ENCODE results near the gene PEMT. TPM values are rescaled to one million over a fixed set of nuclear protein-coding genes. Genes with fewer than 3 reads are reported as not detected.
"Not testable (repeated sequence)": the region's sequence is repeated elsewhere in the genome, so short reads cannot be mapped to it uniquely, and the experiment has no call there.

PEMT gene
- total RNA-seq, 1 experiment from 2014 or later = 25.6 TPM

DNA sequence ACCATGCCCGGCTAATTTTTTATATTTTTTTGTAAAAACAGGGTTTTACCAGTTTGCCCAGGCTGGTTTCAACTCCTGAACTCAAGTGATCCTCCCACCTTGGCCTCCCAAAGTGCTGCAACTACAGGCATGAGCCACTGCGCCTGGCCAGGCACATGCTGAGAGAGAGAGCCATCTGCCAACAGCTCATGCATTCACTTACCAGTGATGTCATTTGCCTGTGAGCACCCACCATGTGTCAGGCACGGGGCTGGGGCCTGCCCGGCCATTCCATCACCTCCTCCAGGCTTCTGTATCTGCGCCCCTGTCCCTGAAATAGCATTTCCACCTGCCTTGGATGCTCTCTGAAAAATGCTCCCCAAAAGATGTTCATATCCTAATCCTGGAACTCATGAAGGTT is 43.6 kb upstream of the PEMT start:
- CTCF ChIA-PET = no interaction called here
- H3K27me3 Mint-ChIP-seq (ENCODE audit: unreplicated experiment) = peaks cover 40% of the 10 kb centered on the region

DNA sequence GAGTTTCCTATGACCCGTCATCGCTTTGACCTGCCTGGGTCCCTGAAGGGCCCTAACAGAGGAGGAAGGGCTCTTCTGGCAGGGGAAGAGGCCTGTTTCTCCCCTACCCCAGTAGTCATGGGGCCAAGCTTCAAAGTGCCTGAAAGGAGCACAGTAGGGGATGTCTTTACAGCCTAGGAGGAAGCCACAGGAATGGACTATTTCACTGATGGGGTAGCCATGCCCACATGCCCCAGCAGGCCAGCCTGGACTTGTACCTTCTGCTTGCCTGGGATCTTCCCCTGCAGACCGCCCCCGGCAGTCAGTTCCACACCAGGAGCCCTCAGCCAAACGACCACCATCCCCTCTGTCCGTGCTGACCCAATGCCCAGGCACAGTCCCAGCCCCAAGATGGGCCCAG is 41.8 kb upstream of the PEMT start:
- H3K4me1 Mint-ChIP-seq (ENCODE audit: low read depth, unreplicated experiment) = no peaks in the 10 kb centered on the region
- TF ChIP-seq, protein P1, sequence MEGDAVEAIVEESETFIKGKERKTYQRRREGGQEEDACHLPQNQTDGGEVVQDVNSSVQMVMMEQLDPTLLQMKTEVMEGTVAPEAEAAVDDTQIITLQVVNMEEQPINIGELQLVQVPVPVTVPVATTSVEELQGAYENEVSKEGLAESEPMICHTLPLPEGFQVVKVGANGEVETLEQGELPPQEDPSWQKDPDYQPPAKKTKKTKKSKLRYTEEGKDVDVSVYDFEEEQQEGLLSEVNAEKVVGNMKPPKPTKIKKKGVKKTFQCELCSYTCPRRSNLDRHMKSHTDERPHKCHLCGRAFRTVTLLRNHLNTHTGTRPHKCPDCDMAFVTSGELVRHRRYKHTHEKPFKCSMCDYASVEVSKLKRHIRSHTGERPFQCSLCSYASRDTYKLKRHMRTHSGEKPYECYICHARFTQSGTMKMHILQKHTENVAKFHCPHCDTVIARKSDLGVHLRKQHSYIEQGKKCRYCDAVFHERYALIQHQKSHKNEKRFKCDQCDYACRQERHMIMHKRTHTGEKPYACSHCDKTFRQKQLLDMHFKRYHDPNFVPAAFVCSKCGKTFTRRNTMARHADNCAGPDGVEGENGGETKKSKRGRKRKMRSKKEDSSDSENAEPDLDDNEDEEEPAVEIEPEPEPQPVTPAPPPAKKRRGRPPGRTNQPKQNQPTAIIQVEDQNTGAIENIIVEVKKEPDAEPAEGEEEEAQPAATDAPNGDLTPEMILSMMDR (IDR thresholded peaks at IDR 0.05; ENCODE audit: unreplicated experiment) = no peak
- no peak overlapping the region for H3K27ac Mint-ChIP-seq (ENCODE audit: unreplicated experiment)
- no peaks in the 10 kb centered on the region for H3K36me3 Mint-ChIP-seq (ENCODE audit: insufficient read depth, unreplicated experiment)
- intact Hi-C loops (cut with micrococcal nuclease; ENCODE audit: unreplicated experiment) = no loop called here
- H3K9me3 Mint-ChIP-seq (ENCODE audit: low read depth, unreplicated experiment) = no peaks in the 10 kb centered on the region
- CTCF ChIA-PET = no interaction called here
- no TSS peak for BruUV-seq (replicated peaks)
- DNase-seq = no peak
- peaks cover 33% of the 10 kb centered on the region for H3K27me3 Mint-ChIP-seq (ENCODE audit: unreplicated experiment)
- H3K4me3 Mint-ChIP-seq (ENCODE audit: low read depth, unreplicated experiment) = no peak overlapping the region

More for the DNA sequence above, 43.6 kb upstream of the PEMT start:
- H3K27ac Mint-ChIP-seq (ENCODE audit: unreplicated experiment) = no peak overlapping the region
- no peak for DNase-seq
- no peaks in the 10 kb centered on the region for H3K36me3 Mint-ChIP-seq (ENCODE audit: insufficient read depth, unreplicated experiment)
- intact Hi-C loops (cut with micrococcal nuclease; ENCODE audit: unreplicated experiment) = no loop called here
- TF ChIP-seq, protein P1 (IDR thresholded peaks at IDR 0.05; ENCODE audit: unreplicated experiment) = no peak
- H3K9me3 Mint-ChIP-seq (ENCODE audit: low read depth, unreplicated experiment) = no peaks in the 10 kb centered on the region
- no peak overlapping the region for H3K4me3 Mint-ChIP-seq (ENCODE audit: low read depth, unreplicated experiment)
- H3K4me1 Mint-ChIP-seq (ENCODE audit: low read depth, unreplicated experiment) = no peaks in the 10 kb centered on the region
- BruUV-seq (replicated peaks) = no TSS peak

DNA sequence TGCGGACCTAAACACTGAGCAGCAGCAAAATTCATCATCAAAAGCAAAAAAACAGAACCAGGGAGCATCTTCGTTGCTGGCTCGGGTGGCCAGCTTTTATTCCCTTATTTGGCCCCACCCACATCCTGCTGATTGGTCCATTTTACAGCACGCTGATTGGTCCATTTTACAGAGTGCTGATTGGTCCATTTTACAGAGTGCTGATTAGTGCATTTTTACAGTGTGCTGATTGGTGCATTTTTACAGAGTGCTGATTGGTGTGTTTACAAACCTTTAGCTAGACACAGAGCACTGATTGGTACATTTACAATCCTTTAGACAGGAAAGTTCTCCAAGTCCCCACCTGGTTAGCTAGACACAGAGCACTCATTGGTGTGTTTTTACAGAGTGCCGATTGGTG is 41.2 kb upstream of the PEMT start:
- intact Hi-C loops (cut with micrococcal nuclease; ENCODE audit: unreplicated experiment); DNase-seq; H3K4me3 Mint-ChIP-seq (ENCODE audit: low read depth, unreplicated experiment); BruUV-seq (replicated peaks); H3K4me1 Mint-ChIP-seq (ENCODE audit: low read depth, unreplicated experiment); H3K27ac Mint-ChIP-seq (ENCODE audit: unreplicated experiment); H3K9me3 Mint-ChIP-seq (ENCODE audit: low read depth, unreplicated experiment); H3K36me3 Mint-ChIP-seq (ENCODE audit: insufficient read depth, unreplicated experiment): not testable (repeated sequence)
- CTCF ChIA-PET = interaction anchor here (0.5 kb wide), 1 partner anchor 715 kb away, joined by 4 read pairs; no protein-coding TSS in a partner anchor
- H3K27me3 Mint-ChIP-seq (ENCODE audit: unreplicated experiment) = peaks cover 27% of the 10 kb centered on the region

DNA sequence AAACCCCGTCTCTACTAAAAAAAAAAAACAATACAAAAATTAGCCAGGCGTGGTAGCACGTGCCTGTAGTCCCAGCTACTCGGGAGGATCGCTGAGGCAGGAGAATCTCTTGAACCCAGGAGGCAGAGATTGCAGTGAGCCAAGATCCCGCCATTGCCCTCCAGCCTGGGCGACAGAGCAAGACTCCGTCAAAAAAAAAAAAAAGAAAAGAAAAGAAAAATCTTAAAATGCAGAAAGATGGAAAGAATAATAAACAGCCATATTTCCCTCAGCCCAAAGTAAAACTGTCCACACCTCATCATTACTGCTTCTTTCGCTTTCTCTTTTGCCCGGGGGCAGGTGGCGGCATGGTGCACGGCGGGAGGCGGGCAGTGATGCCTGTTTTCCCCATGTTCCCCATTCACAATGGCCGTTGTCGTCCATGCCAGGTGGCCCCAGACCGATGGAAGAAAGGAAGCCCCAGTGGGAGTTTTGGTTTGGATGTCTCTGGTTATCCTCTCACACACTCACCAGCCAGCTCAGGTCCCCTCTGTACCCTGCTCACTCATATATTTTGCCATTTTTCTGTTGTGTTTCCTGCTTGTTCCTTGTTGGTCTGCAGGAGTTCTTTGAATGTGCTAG is 37.0 kb upstream of the PEMT start:
- intact Hi-C loops (cut with micrococcal nuclease; ENCODE audit: unreplicated experiment) = no loop called here
- no peaks in the 10 kb centered on the region for H3K4me1 Mint-ChIP-seq (ENCODE audit: low read depth, unreplicated experiment)
- peak; percentile 11 for DNase-seq

DNA sequence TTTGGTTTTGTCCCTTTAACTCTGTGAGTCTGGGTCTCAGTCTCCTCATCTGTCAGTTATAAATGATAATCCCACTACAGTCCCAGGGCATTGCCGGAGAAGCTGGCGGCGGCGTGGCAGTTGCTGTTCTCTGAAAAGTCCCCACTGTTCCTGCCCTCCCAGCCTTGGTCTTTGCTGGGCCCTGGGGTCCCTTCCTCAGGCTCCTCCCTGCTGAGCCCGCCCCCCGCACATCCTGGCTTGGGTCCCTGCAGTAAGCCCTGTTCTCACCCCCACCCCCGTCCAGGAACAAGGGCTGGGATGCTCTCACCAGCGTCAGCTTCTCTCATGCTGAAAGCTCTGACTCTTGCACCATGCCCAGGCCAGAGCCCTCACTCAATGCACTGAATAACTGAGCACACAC is 35.3 kb upstream of the PEMT start:
- TF ChIP-seq, protein P1 (IDR thresholded peaks at IDR 0.05; ENCODE audit: unreplicated experiment) = no peak
- H3K9me3 Mint-ChIP-seq (ENCODE audit: low read depth, unreplicated experiment) = no peaks in the 10 kb centered on the region
- H3K4me3 Mint-ChIP-seq (ENCODE audit: low read depth, unreplicated experiment) = no peak overlapping the region
- CTCF ChIA-PET = no interaction called here
- H3K27me3 Mint-ChIP-seq (ENCODE audit: unreplicated experiment) = peaks cover 6% of the 10 kb centered on the region
- BruUV-seq (replicated peaks) = no TSS peak
- no peaks in the 10 kb centered on the region for H3K4me1 Mint-ChIP-seq (ENCODE audit: low read depth, unreplicated experiment)
- DNase-seq = no peak
- no peaks in the 10 kb centered on the region for H3K36me3 Mint-ChIP-seq (ENCODE audit: insufficient read depth, unreplicated experiment)
- H3K27ac Mint-ChIP-seq (ENCODE audit: unreplicated experiment) = no peak overlapping the region
- intact Hi-C loops (cut with micrococcal nuclease; ENCODE audit: unreplicated experiment) = no loop called here

More for the DNA sequence above, 37.0 kb upstream of the PEMT start:
- BruUV-seq (replicated peaks) = no TSS peak
- TF ChIP-seq, protein P1 (IDR thresholded peaks at IDR 0.05; ENCODE audit: unreplicated experiment) = no peak
- H3K4me3 Mint-ChIP-seq (ENCODE audit: low read depth, unreplicated experiment) = peak overlapping the region; percentile 52
- no peaks in the 10 kb centered on the region for H3K36me3 Mint-ChIP-seq (ENCODE audit: insufficient read depth, unreplicated experiment)
- H3K27ac Mint-ChIP-seq (ENCODE audit: unreplicated experiment) = no peak overlapping the region
- H3K9me3 Mint-ChIP-seq (ENCODE audit: low read depth, unreplicated experiment) = no peaks in the 10 kb centered on the region
- peaks cover 4% of the 10 kb centered on the region for H3K27me3 Mint-ChIP-seq (ENCODE audit: unreplicated experiment)
- CTCF ChIA-PET = no interaction called here

Measured in Calu3 (cell line).